Chondrocyte (in vitro differentiated cells): ENCODE data around the gene FAM120A. TPM values are rescaled to one million over a fixed set of nuclear protein-coding genes. Genes with fewer than 3 reads are reported as not detected.
A peak's percentile ranks its signal among the peaks of the same experiment; 100 is the strongest.

ENCODE experiments used
- DNase-seq: peaks from one replicate; pipeline ENCODE4 v3.0.0; 2021; ENCODE audit warnings: mixed read lengths, low spot score
- H3K27ac Mint-ChIP-seq: one replicate; pipeline ENCODE4 v1.8.0; 2021; ENCODE audit warnings: mild to moderate bottlenecking, moderate library complexity, mixed read lengths; ENCODE audit not compliant: unreplicated experiment
- H3K27me3 Mint-ChIP-seq: 2 replicates; pipeline ENCODE4 v1.8.0; 2021; ENCODE audit warnings: low read depth, mixed read lengths
- H3K36me3 Mint-ChIP-seq: 2 replicates; pipeline ENCODE4 v1.8.0; 2021; ENCODE audit warnings: low read depth, mixed read lengths
- H3K4me1 Mint-ChIP-seq: 2 replicates; pipeline ENCODE4 v1.8.0; 2021; ENCODE audit warnings: low read depth, mild to moderate bottlenecking, mixed read lengths
- H3K4me3 Mint-ChIP-seq: one replicate; pipeline ENCODE4 v1.8.0; 2021; ENCODE audit warnings: mild to moderate bottlenecking, moderate library complexity, mixed read lengths; ENCODE audit not compliant: unreplicated experiment
- H3K9me3 Mint-ChIP-seq: 2 replicates; pipeline ENCODE4 v1.8.0; 2021; ENCODE audit warnings: low read depth, mixed read lengths
- CTCF ChIP-seq: fragments of 200-600 bp; sonication (generic); IDR thresholded peaks from 2 replicates; pipeline ENCODE4 v1.5.0; 2021; ENCODE audit warnings: antibody characterized with exemption, mild to moderate bottlenecking, moderate library complexity
- total RNA-seq: library from RNA; stranded (reverse); gene quantifications from 3 replicates; pipeline ENCODE4 v1.2.1, GENCODE V29; 2021

The FAM120A gene
- total RNA-seq, 1 donor from 2014 or later: 89.9 TPM

GRCh38 chr9:93573516-93573828 is 122.0 kb downstream of the FAM120A start:
- H3K27ac Mint-ChIP-seq: no peak overlapping the region
- H3K4me1 Mint-ChIP-seq: peaks cover 21% of the 10 kb centered on the region
- H3K27me3 Mint-ChIP-seq: no peaks in the 10 kb centered on the region
- peaks cover 6% of the 10 kb centered on the region for H3K36me3 Mint-ChIP-seq
- H3K4me3 Mint-ChIP-seq: no peak overlapping the region
- TF ChIP-seq CTCF: no peak
- H3K9me3 Mint-ChIP-seq: peaks cover 10% of the 10 kb centered on the region
- DNase-seq: no peak

DNA sequence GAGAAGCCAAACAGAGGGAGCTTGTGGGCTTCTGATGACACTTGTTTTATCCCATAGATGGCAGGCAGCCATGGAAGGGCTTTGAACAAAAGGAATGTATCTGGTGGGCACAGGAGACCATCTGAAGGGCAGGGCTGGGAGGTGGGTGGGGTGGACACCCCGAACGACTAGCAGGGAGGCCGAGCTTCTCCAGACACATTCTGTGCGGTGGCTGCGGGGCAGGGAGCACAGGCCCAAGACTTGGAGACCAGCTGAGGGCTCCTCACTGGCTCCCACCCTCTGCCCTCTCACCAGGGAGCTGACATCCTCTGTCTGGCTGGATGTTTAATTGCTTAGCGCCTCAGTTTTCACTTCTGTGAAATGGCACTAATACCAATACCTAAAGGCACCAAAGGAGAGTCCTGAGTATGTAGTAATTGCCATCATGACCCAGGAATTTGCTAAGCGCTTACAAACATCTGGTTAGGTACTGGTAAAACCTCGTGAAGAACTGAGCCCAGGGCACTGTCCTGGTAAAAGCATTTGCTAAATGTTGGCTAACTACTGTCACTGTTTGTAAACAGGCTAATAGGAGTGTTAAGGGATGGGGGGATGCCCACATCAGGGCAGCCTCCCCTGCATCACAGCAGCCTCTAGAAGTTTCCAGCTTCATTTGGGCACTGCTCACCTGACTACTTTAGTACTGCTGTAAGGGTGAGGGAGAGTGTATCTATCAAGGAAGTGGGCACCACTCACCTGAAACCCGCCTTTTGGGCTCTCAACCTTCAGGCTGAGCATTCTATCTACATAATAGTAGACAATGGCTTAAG is 122.8 kb downstream of the FAM120A start:
- peaks cover 10% of the 10 kb centered on the region for H3K9me3 Mint-ChIP-seq
- DNase-seq: no peak
- TF ChIP-seq CTCF: no peak
- peak overlapping the region; percentile 95 for H3K4me3 Mint-ChIP-seq
- no peaks in the 10 kb centered on the region for H3K27me3 Mint-ChIP-seq
- H3K36me3 Mint-ChIP-seq: peaks cover 6% of the 10 kb centered on the region
- H3K27ac Mint-ChIP-seq: no peak overlapping the region
- peaks cover 29% of the 10 kb centered on the region for H3K4me1 Mint-ChIP-seq

DNA sequence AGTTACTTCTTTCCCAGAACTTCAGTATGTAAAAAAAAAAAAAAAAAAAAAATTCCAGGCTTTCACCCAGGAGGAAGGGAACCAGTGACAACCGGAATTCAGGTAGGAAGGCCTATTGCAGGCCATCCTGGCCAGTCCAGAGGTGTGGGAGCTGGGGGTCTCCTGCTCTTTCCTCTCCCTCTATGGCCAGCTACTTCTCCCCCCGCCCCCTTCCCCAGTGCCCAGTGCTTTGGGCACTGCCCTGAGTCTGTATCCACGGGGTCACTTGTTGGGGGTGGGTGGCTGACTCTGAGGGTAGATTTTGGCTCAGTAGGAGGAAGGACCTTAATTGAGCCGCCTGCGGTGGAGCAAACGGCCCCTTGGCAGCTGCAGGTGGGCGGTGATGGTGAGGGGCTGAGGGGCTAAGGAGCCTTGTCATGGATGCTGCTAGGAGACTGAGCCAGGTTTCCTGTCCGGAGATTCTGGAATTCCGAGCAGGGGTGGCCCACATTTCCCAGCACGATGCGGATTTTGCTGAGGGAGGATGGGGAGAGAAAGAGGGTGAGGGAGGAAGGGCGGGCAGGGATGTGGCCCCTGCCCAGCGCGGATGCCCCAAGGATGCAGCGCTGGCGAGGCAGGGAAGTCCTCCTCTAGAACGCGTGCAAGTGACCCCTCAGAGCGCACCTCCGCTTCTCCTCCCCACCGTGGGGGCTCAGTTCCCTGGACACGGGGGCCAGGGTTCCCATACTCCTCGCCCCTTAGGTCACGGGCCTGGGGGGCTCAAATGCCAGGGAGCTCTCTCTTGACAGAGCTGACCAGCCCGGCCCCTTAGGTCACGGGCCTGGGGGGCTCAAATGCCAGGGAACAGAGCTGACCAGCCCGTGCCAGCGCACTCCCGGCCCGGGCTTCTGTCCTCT is 123.7 kb downstream of the FAM120A start:
- DNase-seq: no peak
- Mint-ChIP-seq H3K4me3 (peak overlapping the region; percentile 95), H3K36me3 (peaks cover 6% of the 10 kb centered on the region), H3K27me3 (no peaks in the 10 kb centered on the region), H3K27ac (peak overlapping the region; percentile 84), H3K9me3 (peaks cover 10% of the 10 kb centered on the region), H3K4me1 (peaks cover 38% of the 10 kb centered on the region)
- no peak for TF ChIP-seq CTCF

- peak overlapping the region; percentile 95 for H3K4me3 Mint-ChIP-seq
- H3K27ac Mint-ChIP-seq: peak overlapping the region; percentile 84
- H3K4me1 Mint-ChIP-seq: peaks cover 44% of the 10 kb centered on the region
- H3K9me3 Mint-ChIP-seq: peaks cover 5% of the 10 kb centered on the region
- no peaks in the 10 kb centered on the region for H3K27me3 Mint-ChIP-seq
- TF ChIP-seq CTCF: no peak
- peak; percentile 86 for DNase-seq
- H3K36me3 Mint-ChIP-seq: peaks cover 3% of the 10 kb centered on the region
These were observed 124.3 kb downstream of the FAM120A start for GRCh38 chr9:93575796-93576257.
